Adipose tissue (tissue), 3 donors: Measurements from ENCODE around the gene PEX16. TPM values are rescaled to one million over a fixed set of nuclear protein-coding genes. Genes with fewer than 3 reads are reported as not detected.

Source experiments
- H3K27ac ChIP-seq: one replicate; pipeline ENCODE4 v1.5.1; 2013; ENCODE audit warnings: low read depth, low read length
- WGBS, 3 donors: extraction: QIAGEN DNeasy Blood & Tissue Kit; methylation state at CpG; one replicate each; pipeline ENCODE4 v1.1.7; 2013; 5-methylcytosine and 5-hydroxymethylcytosine counted together
- polyA plus RNA-seq, 3 donors: library from polyadenylated mRNA; stranded (reverse); fragments of 200-250 nt; gene quantifications; one replicate each; pipeline ENCODE4 v1.2.3, GENCODE V29; 2013
- donor health status: healthy with polysubstance abuse.
- donor health status: Bipolar disorder and iron deficiency.
- donor health status: healthy.

PEX16 gene
- 10 to 100 TPM; 17.9 to 40.8 (median 35.1) TPM for polyA plus RNA-seq

DNA sequence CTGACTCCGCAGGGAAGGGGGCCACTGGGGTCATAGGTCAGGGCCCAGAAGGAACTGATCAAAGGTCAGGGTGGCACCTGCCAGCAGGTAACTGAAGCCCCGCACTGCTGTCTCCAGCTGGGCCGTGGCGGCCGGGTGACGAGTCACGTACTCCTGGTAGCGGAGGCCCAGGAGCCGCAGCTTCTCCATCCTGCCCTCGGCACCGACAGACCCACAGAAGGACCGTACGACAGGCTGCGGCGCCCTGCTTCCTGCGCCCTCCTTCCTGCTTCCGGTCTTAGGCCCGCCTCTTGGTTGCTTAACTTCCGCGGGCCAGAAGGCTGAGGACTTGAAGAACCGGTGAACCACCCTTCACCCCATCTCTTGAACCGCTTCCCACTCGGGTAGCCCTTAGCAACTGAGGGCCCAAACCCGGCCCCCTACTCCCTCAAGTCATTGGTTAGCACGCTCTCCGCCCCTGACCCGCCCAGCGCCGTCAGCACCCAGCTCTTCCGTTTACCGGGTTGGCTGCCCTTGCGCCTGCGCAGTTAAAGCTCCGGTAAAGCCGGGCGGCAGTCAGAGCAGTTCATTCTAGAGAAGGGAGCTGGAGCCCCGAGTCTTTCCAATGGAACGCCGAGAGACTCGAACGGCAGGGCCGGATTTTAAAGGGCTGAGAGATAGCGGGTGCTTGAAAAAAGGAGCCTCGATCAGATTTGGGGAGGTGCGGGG, at the start of gene PEX16:
PEX16 (minus strand) TSS at position 255 of the 708 bp plus-strand sequence; CDS start at position 189, 66 bp downstream.
- peak within 1 kb of the TSS; percentile 39 for H3K27ac ChIP-seq
- WGBS, 3 donors, result 0 to 1% (median 0%) methylated on average over 44 to 45 of the region's 45 CpGs

DNA sequence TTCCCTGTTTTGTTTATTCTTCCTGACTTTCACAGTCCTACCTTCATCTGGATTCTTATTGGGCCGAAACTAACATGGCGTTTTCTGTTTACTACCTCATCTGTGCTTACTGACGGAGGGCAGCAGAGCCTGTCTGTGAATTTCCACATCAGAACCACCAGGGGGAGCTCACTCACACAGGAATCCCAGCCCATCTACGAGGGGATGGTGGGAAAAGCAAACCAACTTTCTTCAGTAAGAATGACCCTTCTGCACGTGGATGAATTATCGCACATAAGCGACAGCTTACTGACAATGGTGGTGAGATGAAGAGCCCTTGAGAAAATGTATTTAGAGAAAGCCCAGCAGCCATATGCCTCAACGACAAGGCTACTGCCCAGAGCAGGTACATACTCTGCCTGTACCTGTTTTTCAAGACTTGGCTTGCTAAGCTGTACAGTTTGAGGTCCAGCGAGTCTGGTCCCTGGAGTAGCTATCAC, 47.3 kb upstream of the PEX16 start:
- no peak overlapping the region for H3K27ac ChIP-seq
- WGBS, 3 donors, result 14 to 27% (median 27%) methylated on average over 9 of the region's 9 CpGs

DNA sequence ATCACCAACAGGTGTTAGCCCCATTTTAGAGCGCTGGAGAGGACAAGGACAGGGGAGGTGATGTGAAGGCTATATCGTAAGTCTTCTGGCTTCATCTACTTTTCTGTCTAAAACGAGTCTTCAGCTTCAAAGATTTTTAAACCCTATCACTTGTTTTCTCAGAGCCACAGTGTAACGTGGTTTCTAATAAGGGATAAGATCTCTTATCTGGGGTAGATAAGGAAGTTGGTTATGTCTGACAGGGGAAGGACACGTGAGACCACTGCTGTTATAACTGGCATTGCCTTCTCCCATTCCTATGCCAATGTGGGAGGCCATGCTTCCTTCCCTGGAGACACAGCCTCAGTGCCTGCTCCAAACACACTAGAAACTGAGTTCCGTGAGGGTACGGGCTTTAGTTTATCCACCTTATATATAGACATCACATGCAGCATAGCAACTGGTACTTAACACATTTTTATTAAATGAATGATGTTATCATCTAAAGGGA, 44.1 kb upstream of the PEX16 start:
- 70 to 79% (median 79%) methylated on average over 7 of the region's 7 CpGs for WGBS, 3 donors
- no peak overlapping the region for H3K27ac ChIP-seq

DNA sequence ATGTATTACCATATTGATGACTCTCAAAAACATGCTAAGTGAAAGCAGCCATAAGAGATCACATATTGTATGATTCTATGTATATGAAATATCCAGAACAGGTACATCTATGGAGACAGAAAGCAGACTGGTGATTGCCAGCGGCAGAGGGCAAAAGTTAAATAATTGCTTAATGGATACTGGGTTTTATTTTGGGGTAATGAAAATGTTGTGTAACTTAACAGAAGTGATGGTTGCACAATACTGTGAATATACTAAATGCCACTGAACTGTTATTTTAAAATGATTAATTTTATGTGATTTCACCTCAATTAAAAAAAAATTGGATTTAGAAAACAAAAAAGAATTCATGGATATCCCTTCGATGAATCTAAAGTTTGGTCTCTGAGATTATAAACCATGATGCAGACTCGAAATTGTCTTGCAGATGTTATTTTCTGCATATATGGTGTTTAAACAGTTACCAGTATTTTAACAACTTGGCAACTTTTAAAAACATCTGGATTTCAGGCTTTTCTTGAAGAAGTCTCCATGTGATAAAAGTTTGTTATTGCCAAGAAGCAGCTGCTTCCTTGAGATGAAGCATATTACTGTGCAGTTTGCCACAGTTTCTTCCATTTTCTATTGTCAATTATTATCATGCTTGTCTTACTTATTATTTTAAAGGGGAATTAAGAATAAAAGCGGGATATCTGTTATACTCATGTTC, 42.9 kb upstream of the PEX16 start:
- WGBS, 3 donors, result 49 to 82% (median 58%) methylated on average over 4 of the region's 4 CpGs
- H3K27ac ChIP-seq, result no peak overlapping the region

DNA sequence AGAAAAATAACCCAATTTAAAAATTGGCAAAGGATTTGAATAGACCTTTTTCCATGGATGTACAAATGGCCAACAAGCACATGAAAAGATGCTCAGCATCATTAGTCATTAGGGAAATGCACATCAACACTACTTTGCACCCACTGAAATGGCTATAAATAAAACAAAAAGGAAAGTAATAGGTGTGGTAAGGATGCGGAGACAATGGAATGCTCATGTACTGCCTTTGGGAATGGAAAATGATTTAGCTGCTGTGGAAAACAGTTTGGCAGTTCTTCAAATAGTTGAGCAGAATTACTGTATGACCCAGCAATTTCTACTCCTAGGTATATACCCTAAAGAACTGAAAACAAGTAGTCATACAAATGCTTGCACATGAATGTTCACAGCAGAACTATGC, 42.2 kb upstream of the PEX16 start:
- H3K27ac ChIP-seq, result no peak overlapping the region
- WGBS, 3 donors, result 71 to 84% (median 81%) methylated on average over 1 of the region's 1 CpG

DNA sequence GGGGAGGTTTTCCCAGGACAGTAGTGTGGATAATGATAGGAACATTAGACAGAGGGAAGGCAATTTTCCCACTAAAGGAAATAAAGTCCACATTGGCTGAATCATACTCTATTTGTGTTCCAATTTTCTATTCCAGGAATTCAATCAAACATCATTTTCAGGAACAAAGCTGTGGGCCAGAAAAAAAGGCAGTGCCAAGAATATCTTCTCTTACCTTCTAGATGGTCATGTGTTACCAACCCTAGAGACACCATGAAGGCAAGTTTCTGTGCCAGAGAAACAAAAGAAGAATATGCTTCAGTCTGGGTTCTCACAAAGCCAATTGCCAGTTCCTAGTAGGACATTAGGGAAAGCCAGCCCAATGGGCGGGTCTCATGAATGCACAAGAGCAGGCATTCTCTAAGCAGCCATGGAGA, 32.3 kb upstream of the PEX16 start:
- WGBS, 3 donors, result 80 to 89% (median 84%) methylated on average over 1 of the region's 1 CpG
- no peak overlapping the region for H3K27ac ChIP-seq

DNA sequence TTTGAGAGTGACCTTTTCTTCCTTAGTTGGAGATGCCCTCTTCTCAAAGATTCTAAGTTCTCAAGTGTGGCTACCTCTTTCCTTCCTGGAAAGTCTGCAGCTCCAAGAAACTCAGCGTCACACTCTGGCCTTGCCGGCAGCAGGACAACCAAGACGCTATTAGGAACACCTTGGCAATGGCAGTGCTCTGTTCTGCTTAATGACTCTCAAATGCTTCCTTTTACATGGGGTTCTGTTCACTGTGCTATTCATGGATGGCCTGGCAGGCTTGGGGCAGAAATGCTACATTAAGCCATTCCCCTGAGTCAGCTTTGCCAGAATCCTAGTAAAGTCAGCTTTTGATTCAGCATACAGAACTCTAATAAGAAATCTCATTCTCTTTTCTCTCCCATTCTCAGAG, 30.7 kb upstream of the PEX16 start:
- 95 to 97% (median 96%) methylated on average over 3 of the region's 3 CpGs for WGBS, 3 donors
- H3K27ac ChIP-seq, result no peak overlapping the region

DNA sequence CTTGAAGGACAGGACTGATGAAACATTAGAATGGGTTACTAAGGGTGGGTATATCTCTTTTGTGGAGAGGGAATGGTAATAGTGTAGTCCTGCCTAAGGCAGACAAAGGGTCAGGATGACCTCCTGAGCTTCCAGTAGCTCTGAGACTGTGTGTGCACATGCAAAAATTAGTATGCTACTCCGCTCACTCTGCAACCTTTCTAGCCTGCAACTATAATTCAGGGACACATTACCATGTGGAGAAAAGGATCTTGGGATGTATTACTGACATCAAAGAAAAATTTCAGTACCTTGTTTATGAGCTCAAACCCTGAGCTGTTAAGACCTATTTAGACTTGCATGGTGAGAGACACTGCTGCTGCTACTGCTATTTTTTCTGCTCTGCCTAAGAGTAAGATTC, 30.2 kb upstream of the PEX16 start:
- H3K27ac ChIP-seq, result no peak overlapping the region
- WGBS, 3 donors, result 92 to 100% (median 94%) methylated on average over 1 of the region's 1 CpG

DNA sequence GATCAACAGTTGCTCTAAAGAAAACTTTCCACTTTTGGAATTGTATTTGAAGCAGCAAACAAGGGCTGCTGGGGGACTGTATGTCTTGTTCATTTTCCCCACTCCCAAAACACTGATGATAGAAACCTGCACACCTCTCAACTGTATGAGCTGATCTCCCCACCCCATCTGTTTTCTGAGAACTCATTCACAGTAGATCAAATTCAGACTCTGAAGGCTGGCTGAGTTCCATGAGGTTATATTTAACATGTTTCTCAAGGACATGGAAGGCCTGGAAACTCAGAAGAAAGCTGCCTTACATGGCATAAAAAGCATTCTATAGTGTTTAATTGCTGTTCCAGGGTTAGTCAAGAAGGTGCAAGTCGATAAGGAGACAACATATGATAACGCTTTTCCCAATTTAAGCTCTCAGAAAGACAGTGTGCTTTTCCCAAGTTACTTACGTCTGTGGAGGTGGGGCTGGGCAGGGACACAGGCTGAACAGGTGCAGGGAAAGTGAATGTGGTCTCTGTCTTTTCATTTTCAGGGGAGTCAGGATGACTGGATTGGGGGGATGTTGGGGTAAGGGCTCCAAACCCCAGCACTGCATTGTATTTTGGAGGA, 27.8 kb upstream of the PEX16 start:
- no peak overlapping the region for H3K27ac ChIP-seq
- 37 to 94% (median 87%) methylated on average over 3 of the region's 3 CpGs for WGBS, 3 donors

DNA sequence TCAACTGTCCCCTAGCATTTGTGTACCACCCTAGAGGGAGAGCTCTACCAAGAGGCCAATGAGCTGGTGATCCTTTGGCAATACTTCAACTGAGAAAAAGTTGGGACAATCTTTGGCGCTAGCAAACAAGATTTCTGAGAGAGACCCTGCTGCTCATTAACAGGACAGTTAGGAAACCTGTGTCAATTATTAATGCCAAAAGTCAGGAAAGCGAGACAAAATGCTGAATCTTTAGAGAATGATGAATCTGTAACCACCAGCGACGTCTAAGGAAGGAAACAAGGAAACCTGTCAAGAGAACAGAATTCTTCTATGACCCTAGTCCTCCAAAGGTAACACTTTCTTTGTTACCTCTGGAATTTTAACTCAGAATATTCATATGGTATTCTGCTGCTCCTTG, 24.7 kb upstream of the PEX16 start:
- H3K27ac ChIP-seq, result no peak overlapping the region
- 87 to 94% (median 93%) methylated on average over 4 of the region's 4 CpGs for WGBS, 3 donors

DNA sequence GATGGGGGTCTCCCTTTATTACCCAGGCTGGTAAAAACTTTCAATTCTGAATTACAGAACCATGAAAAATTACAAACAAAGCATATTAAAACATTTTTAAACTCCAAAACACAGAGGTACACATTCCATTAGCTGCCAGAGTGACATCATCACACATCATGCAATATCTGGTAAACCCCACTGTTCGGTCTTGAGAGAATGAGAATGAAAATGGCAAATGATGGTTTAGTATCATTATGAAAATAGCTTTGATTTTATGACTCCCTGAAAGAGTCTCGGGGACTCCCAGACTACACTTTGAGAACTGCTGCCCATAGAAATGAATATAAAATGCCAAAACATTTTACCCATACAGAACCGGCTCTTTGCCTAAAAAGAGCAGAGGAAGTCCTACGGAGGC, 23.6 kb upstream of the PEX16 start:
- 94 to 98% (median 94%) methylated on average over 4 of the region's 4 CpGs for whole genome bisulfite sequencing, 3 donors
- no peak overlapping the region for H3K27ac ChIP-seq

DNA sequence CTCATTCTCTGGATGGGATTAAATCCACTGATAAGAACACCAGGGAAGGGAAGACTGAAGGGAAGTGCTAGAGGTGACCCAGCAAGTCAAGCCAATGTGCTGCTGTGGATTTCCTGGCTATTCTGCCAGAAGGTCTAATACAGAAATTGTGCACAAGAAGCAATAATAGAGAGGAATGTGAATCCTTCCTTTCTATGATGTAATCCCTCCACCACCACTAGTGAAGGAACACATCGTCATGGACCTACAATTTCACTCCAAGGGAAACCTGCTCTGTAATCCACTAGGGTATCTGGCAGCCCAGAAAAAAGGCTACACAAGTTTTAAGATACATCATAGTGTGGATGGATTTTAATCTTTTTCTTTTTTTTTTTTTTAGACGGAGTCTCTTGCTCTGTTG, 22.2 kb upstream of the PEX16 start:
- WGBS, 3 donors, result 80 to 87% (median 87%) methylated on average over 2 of the region's 2 CpGs
- no peak overlapping the region for H3K27ac ChIP-seq

DNA sequence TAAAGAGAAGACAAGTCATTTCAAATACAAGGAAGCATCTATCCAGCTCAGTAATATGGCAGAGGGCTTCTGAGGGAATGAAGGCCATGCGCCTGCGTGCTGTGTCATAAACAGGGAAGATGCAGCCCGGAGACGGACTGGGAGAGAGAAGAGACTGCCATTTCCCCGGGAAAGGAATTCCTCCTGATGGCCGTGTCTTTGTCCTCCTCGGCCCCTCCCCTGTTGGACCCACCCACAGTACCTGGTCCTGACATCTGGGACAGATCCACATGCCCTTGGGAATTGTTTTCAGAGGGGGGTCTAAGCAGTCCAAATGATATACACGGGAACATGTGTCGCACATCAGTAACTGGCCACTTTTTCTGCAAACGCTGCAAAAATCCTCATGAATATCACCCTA, 20.2 kb upstream of the PEX16 start:
- no peak overlapping the region for H3K27ac ChIP-seq
- WGBS, 3 donors, result 91 to 96% (median 93%) methylated on average over 10 of the region's 10 CpGs

DNA sequence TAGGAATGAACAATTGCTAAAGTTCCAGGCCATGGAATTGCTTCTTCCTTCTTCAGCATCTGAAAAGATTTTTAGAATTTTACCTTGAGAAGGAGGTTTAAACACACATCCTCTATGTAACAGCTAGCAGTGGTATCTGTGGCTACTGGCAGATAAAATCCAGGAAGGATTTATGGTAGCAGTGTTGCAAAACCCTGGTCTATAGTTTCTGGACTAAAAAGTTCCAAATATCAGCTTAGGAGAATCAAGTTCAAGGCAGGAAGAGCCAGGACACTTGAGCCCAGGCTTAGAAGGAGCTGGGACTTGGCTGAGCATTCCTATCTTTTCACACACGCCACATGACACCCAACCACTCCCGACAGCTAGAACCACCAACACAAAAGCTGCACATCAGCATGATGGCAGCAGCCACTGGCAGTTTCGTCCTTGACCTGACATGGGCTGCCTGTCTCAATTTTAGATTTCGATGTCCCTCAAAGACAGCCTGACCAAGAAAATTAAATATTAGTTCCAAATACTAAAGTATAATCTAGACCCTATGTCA, 18.9 kb upstream of the PEX16 start:
- H3K27ac ChIP-seq, result no peak overlapping the region
- 87 to 93% (median 90%) methylated on average over 4 of the region's 4 CpGs for WGBS, 3 donors

DNA sequence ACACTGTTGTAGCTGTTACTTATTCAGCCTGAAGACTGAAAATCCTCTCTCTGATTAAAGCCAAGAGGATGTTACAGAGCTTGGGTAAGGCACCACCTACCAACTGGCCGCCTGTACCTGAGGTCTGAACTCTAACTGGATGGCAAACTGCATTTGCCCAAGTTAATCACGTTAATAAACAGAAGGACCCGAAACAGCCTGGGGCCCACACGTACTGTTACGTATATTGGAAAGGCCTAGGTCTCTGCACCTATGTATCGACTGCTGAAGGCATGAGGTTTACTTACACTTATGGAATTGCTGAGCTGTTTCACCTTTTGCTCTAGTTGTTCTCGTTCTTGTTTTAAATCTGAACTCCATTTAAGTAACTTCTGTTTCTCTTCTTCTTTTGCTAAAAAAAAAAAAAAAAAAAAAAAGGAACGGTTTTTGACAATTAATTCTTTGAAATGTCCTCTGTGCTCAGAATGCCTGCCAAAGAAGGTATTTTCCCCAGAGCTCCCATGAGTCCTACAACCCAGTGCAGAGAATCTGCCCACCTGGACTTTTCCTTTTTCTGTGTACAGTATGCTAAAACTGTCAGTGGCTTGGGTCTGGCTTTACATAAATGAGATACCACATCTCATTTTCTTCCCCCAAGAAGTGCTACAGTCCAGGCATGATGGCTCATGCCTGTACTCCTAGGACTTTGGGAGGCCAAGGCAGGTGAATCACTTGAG, 17.8 kb upstream of the PEX16 start:
- 84 to 91% (median 91%) methylated on average over 8 of the region's 8 CpGs for WGBS, 3 donors
- no peak overlapping the region for H3K27ac ChIP-seq

DNA sequence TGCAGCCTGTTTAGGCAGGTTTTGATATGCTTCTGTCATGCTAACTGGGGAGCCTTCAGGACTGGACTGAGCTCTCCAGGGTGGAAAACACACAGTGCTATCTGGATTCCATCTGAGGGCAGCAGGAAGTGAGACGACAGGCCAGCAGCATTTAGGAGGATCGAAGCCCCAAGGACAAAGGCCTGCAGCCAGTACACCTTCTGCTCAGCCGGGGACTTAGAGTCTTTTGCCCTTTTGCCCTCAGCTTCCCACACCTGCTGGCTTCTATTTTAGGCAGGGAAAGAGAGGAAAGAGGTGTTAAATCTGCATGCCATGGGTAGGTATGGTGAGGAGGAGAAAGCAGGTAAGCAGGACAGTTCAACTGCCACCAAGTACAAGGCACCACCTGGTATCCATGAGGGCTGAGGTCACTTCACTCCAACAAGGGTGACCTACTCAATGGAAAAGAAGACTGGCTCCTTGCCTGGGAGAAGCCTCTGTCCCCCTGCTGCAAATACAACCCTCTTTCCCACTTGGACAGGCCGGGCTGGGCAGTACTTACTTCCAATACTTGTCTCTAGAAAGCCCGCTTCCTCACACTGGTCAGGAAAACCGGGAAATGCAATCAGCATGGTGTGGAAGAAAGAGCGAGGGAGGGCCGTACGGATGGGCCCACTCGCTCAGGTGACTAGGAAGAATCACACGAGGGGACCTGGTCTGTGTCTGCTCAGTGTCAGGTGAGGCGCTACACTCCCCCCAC, 17.1 kb upstream of the PEX16 start:
- H3K27ac ChIP-seq, result no peak overlapping the region
- WGBS, 3 donors, result 72 to 87% (median 85%) methylated on average over 12 of the region's 12 CpGs

DNA sequence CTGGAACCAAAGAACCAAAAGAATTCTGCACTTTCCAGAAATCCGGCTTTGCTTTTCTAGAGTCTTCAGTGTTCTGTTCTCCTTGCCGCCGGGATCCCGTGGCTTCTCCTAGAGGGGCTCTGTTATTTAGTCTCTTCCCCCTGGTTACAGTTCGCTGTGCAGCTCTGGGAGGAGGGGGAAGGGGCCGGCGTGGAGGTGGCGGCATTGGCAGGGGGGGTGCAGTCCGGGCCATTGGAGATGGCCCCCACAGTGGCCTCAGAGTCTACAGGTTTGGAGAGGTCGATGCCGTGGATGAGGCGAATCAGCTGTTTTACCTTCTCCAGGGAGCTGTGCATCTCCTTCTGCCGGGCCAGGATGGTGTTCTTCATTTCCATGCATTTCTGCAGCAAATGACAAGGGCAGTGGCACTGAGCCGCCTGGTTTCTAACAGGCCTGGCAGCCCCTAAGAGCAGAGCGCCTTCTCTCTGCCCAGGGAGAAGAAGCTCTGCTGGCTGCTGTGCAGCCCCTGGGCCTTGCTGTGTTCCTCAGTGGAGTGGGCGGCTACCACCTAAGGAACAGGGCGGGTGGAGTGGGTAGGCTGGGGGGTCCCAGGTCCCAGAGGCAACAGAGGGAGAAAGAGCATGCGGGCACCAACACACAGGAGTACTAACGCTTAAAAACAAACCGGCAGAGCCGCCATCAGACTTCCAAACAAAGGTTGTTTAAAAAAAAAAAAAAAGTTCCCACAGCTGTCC, 16.3 kb upstream of the PEX16 start:
- 65 to 94% (median 88%) methylated on average over 19 to 21 of the region's 21 CpGs for WGBS, 3 donors
- no peak overlapping the region for H3K27ac ChIP-seq
